NCI-H2107 treated with DMSO at 0.1 percent for 48 hours (cell line): ENCODE results near the gene BTBD2.

Source experiments
- DNase-seq: peaks from one replicate; lab custom pipeline; 2025; ENCODE audit not compliant: unreplicated experiment; lab: John Stamatoyannopoulos, UW

BTBD2 gene

GRCh38 chr19:1987197-1988187 lies 28.0 kb downstream of the BTBD2 start:
- DNase-seq: no peak

GRCh38 chr19:1986357-1987162 lies 29.0 kb downstream of the BTBD2 start:
- DNase-seq: no peak

DNA sequence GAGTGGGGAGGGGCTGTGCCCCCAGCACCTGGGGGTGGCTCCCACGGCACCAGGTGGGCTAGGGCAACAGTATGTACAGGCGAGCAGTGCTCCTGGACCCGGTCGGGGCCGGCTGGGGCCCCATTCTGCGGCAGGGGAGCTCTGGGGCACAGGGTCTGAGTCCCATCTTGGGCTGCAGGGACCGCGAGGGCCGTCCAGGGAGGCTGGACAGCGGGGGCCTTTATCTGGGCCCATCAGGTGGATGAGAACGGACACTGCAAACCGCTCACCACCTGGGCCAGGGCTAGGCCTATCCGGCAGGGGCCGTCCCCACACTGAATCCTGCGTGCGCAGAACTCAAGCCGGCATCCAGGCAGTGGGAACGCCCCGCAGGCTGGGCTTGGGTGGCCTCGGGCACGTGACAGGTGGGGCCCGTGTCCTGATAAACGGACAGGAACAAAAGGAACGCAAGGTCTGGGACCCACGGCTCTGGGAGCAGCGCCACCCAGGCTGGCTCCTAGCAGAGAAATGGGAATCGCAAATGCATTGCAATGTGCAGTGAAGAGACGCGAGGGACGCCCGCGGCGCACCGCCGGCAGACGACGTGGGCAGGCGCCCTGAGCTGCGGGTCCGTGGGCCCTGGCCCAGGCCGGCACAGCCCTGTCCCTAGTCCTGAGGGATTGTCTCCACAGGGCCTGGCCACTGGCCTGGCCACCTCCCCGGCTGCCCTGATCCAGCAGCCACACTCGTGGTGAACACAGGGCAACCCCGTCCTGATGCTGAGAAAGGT lies 29.7 kb downstream of the BTBD2 start:
- no peak for DNase-seq

DNA sequence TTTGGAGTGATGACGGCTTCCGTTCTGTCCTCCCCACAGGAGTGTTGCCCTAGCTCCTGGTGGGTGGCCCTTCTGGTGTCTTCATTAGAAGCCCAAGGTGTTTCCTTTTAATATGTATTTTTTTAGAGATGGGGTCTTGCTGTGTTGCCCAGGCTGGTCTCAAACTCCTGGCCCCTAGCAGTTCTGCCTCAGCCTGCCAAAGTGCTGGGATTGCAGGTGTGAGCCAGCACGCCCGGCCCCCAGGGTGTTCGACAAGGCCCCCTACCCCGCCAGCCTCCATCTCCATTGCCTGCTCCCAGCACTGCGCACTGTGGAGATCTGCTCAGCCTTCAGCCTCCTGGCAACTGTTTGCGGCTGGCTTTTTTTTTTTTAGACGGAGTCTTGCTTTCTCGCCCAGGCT lies 31.2 kb downstream of the BTBD2 start:
- DNase-seq: no peak

DNA sequence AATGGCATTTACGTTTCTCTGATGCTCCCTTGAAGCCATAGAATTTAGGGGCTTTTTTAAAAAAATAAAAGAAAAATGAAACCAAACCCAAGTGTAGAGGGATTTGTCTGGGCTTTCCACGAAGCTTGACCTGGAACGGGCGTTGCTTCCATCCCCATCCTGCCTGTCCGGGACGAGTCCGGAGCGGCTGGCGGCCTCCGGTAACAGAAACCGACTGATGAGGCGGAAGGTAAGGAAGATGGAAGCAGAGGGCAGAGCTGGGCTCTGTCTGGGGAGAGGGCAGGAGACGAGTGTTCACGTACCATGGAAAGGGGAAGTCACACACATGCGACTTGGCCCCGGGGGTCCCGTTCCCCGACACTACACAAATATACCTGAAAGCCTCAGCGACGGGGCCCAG lies 34.3 kb downstream of the BTBD2 start:
- no peak for DNase-seq

DNA sequence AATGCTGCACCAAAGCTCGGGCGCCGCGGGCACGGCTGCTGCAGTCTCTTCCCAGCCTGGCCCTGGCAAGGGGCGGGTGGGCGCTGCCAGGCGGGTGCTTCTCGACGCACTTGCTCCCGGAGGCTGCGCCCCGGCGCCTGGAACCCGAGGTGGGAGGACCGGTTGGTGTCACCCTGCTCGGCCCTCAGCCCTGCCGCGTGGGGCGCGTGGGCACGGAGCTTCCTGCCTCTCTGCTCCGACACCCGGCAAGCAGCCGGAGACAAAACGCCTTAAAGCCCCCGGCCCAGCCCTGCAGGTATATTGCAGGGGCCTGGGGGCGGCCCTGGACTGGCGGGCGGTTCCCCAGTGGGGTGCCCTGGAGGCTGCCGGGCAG lies 34.7 kb downstream of the BTBD2 start:
- DNase-seq: no peak

DNA sequence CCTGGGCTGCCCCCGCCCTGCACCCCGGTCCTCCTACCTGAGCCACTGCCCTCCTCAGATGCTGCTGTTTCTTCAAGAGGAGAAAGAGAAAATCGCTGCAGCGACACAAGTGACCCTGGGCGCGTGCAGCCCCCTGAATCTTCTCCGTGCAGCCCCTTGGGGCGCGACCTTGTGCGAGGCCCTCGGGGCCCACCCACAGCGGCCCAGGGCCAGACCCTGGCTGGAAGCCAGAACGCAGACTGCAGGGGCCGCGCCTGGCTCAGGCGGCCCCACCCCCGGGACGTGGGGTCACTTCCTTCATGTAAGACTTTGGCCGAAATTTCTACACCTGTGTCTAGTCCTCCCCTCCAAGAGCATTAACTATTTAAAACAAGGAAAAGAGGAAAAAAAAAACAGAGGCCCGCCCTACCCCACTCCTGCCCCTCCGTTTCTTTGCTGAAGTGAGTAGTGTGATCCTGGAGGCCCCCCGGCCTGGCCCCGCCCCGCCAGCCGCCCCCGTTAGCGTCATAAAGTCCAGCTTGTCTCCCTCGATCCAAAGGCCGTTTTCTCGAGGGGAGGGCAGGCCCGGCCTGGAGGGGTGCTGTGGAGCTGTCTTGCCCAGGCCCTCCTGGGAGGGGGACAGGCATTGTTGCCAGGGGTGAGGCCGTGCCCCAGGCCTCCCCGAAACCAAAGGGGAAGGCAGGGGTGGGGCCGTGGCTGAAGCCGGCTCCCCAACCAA lies 35.3 kb downstream of the BTBD2 start:
- DNase-seq: no peak

GRCh38 chr19:1979642-1980041 lies 35.9 kb downstream of the BTBD2 start:
- no peak for DNase-seq

DNA sequence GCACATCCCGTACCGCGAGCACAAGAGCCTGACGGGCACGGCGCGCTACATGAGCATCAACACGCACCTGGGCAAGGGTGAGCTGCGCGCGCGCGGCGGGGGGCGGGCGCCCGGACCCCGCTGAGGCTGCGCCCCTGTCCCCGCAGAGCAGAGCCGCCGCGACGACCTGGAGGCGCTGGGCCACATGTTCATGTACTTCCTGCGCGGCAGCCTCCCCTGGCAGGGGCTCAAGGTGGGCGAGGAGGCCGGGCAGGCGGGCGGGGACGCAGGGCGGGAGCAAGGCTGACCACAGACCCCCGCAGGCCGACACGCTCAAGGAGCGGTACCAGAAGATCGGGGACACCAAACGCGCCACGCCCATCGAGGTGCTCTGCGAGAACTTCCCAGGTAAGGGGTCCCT lies 36.5 kb downstream of the BTBD2 start:
- no peak for DNase-seq

DNA sequence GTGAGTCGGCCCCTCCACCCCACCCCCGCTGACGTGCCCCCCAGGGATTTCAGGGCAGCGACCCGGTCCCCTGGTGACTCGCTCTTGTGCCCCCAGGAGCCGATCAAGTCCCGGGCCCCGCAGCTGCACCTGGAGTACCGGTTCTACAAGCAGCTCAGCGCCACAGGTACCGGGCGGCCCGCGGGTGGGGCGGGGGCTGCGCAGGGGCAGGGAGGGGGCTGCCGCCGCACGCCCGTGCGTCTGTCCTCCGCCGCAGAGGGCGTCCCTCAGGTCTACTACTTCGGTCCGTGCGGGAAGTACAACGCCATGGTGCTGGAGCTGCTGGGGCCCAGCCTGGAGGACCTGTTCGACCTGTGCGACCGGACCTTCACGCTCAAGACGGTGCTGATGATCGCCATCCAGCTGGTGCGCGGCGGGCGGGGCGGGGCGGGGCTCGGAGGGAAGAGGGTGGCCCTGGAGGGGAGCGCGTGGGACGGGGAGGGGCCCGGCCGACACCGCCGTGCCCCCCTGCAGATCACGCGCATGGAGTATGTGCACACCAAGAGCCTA lies 37.1 kb downstream of the BTBD2 start:
- no peak for DNase-seq

DNA sequence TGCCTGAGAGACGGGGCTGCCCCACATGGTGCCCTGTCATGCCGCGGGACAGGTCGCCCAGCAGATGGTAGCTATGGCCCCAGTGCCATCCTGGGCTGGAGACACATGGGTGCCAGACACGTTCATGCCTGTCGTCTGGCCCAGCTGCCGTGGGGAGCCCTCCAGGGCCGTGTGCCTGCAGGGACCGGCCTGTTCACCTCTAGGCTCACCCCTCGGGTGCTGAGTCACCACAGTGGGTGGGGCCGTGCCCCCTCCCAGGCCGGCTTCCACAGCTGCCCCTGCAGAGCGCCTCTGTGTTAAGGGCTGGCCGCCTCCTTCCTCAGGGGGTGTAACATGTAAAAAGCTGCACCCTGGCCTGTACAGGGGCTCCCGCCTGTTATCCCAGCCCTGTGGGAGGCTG lies 38.4 kb downstream of the BTBD2 start:
- no peak for DNase-seq

DNA sequence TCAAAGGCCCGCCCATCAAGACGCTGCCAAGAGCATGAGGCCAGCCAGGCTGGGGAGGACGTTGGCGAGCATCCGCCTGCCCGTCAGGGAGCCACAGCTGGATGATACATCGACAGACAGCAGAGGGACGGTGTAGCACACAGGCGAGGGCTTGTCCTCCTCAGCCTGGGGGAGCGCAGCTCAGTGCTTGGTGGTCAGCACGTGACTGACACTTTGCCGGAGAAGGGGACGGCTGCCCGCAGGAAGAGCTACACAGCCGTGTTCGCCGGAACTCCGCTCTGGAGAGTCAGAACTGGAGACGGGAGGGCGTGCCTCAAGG lies 40.4 kb downstream of the BTBD2 start:
- DNase-seq: no peak

- DNase-seq: no peak
Observed at GRCh38 chr19:1974381-1975161, 40.9 kb downstream of the BTBD2 start.

DNA sequence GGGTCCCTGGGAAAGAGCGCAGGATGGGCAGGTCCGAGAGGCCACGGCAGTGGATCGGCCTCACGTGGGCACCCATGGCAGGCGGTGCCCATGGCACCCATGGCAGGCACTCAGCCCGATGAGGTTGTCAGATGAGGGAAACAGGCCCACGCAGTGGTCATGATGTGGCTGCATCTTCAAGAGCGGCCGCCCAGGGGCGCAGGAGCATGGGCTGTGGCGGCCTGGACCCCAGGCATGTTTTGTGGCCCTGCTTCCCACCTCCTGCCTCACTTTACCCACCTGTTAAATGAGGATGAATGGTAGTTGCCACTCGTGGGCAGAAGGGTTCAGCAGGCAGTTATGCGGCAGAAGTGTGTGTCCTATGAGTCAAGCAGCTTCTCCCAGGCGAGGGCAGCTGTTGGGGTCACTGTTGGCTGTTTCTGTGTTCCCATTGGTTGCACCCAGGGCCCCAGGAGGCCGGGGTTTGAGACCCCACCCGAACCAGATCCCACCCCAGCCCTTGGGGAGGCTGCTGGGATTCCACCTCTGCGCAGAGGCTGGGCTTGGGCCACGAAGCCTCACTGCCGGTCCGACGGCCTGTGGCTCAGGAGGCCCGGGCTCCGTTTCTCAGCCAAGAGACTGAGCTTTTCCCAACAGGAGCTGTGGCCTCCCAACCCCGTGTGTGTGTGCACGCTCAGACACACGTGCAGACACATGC lies 44.6 kb downstream of the BTBD2 start:
- DNase-seq: no peak

DNA sequence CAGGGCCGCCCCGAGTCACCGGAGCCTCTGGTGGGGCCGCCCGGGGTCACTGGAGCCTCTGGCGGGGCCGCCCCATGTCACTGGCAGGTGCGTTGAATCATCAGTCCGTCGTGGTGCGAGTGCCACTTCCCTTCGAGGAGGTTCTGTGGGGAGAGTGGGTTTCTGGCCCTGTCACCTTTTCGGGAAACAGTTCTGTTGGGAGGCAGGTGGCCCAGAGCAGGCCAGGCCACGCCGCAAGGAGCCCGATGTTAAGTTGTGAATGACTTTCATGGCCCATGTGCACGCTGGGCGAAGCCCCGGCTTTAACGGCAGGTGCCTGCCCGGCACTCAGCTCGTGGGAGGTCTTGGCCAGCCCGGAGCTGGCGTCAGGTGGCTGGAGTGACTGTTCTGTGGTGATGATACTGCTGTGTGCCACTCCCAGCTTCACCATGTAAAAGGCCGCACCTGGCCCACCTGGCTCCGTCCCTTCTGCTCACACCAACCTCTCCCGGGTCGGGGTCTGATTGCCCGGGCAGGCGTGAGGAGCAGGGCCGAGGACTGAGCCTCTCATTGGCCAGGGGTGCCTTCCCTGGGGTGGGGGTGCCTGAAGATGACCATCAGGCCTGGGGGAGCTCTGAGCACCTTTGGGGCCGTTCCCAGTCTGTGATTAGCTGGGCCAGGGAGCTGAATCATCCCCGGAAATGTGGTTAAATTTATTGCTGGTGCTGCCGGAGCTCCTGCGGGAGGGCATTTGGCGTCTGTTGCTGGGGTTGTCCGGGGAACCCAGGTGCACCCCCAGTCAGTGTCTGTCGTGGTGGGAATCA lies 45.3 kb downstream of the BTBD2 start:
- no peak for DNase-seq

DNA sequence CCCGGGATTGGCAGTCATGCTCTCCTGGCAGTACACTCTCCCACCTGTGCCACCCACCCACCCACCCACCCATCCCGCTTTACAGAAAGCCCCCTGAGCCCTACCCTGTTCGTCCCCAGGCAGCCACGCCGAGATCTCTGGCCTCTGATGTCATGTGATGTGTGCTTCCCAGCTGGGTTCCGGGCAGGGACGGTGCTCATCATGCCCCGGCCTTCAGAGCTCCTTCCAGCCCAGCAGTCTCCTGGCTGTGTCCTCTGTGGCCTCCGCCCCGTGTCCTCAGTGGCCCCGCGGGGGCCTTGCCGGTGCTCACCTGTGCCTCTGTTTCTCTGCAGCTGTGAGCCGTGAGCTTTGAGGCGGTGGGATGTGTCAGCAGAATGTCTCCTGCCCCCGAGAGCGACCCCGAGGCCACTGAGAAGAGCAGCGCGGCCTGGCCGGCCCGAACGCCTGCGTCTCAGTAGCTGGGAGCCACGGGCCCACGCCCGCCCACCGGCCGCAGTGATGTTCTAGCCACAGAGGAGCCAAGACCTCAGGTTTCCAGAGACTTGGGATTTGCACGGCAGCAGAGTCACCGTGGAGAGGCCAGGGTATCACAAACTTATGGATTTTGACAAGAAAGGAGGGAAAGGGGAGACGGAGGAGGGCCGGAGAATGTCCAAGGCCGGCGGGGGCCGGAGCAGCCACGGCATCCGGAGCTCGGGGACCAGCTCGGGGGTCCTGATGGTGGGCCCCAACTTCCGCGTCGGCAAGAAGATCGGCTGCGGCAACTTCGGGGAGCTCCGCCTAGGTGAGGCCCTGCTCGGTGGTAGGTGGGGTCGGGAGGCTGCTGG lies 46.1 kb downstream of the BTBD2 start:
- DNase-seq: no peak
